ENCODE data around the gene MANBA.
"Not testable (repeated sequence)": the region's sequence is repeated elsewhere in the genome, so short reads cannot be mapped to it uniquely, and the experiment has no call there.

Gene MANBA

DNA sequence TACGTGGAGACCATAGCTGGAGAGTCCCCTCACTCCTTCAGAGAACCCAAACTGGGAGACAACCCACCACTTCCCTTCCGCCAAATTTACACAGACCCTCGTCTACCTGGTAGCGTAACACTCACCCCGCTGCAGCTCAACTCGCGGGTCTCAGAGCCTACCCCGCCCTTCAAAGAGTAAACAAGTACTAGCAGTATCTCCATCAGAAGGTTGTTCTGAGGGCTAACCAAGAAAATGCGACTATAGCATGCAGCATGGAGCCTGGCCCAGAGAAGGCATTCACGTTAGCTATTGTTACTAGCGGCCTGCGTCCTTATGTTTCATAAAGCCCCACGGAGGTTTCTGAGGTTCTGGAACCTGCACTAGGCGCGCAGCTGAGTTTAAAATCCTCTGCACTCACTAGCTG lies 531 bp upstream of the MANBA start:
- DNase-seq, result peak; percentile 8

DNA sequence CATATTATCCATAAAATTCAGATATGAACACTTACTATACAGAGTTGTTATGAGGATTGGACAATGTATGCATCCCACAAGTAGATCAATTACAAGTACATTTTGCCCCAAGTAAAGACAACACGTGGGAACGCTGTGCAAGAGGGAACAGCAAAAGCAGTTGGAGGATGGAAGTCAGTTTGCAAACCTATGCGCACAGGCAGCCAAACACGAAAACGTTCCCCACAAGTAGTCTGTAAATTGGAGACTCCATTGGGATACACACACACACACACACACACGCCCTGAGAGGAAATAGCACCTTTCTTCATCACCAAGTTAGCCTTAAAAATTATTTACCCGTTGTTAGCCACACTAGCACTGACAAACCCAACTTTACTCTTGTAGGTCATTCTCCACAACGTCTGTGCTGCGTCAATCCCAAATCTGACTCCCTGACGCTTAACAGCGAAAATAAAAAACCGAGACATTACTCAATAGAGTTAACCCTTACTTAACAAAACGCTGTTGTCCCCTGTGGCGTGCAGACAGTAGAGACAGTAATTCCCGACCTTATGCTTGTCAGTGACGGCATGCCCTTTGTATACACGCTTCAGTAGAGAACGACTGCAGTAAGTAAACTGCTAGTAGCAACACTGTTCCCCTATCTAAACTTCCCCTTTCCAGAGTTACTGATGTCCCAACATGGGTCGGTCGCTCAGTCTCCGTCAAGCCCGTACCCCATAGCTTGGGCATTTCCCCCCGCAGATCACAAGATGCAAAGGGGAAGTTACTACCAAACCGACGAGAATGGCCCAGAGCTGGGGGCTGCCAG lies 730 bp downstream of the MANBA start:
- DNase-seq, result no peak

DNA sequence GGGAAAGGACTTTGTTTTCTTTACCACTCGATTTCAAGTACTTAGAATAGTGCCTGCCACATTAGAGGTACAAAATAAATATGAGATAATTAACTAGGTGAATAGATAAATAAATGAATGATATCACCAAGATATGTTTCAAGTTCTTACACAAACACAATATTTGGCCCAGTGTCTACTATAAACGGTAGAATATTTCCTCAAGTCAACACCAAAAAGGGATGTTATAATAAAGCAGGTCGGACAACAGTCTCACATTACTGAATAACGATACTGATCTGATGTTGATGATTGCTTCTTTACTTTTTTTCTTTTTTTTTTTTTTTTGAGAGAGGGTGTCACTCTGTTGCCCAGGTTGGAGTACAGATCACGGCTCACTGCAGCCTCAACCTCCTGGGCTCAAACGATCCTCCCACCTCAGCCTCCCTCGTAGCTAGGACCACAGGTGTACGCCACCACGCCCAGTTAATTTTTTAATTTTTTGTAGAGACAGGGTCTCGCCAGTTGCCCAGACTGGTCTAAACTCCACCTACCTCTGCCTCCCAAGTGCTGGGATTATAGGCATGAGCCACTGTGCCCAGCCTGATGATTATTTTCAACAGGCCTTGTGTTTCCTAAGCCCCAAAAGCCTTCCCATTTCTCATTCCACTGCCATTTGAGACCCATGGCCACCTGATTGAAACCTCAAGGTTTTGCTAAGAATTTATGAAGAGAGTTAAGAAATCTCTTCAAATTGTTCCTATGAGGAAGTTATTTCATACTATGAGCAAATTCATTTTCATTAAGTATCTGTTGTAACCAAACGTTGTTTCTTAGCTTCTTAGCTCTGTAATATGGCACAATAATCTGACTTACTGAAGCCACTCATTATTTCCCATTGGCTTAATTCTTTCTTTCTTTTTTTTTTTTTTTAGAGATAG lies 2.3 kb downstream of the MANBA start:
- DNase-seq, result no peak

DNA sequence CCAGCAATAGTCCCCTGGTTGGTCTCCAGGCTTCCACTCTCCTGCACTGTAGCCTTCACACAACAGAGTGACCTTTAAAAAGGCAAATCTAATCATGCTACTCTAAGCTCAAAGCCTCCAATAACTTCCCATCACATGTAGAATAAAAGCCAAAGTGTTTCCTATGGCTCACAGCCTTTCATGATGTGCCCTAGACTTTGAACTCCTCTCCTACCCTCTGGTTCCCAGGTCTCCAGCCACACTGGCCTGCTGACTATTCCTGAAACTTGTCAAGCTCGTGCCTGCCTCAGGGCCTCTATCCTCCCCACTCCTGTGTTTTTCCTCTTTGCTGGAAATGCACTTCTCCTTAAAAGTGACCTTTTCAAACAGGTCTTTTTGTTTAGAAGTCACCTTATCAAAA lies 3.1 kb downstream of the MANBA start:
- no peak for DNase-seq

DNA sequence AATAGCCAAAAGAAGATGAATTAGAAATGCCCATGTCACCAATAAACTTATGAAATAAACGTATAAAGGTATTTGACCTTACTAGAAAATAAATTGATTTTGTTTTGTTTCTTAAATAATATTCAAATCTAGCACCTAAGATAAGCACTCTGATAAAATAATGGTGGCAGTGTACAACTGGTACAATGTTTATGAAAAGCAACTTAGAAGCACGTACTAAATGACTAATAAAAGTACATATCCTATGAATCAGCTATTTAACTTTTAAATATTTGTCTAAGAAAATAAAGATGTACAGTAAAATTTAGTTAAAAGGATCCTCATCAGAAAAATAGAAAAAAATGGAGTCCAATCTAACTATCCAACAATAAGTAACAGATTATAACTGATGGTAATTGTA lies 6.7 kb downstream of the MANBA start:
- DNase-seq, result no peak

- no peak for DNase-seq
These were observed 8.8 kb downstream of the MANBA start for GRCh38 chr4:102751941-102752340.

GRCh38 chr4:102743352-102743751 lies 17.4 kb downstream of the MANBA start:
- DNase-seq, result not testable (repeated sequence)

DNA sequence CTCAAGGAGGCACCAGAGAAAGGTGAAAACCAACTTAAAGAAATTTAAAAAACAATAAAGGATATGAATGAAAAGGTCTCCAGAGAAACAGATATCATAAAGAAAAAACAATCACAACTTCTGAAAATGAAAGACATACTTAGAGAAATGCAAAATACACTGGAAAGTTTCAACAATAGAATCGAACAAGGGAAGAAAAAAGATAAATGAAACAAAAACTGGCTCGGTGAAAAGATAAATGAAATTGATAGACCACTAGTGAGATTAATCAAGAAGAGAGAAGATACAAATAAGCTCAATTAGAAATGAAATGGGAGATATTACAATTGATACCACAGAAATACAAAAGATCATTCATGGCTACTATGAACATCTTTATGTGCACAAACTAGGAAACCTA lies 22.0 kb downstream of the MANBA start:
- DNase-seq, result not testable (repeated sequence)

GRCh38 chr4:102736636-102737549 lies 23.9 kb downstream of the MANBA start:
- DNase-seq, result no peak

- DNase-seq, result no peak
These were observed 25.2 kb downstream of the MANBA start for GRCh38 chr4:102735582-102735981.

- DNase-seq, result no peak
These were observed 26.0 kb downstream of the MANBA start for GRCh38 chr4:102734591-102735385.

GRCh38 chr4:102734116-102734515 lies 26.7 kb downstream of the MANBA start:
- DNase-seq, result no peak

GRCh38 chr4:102733084-102733483 lies 27.7 kb downstream of the MANBA start:
- DNase-seq, result no peak

DNA sequence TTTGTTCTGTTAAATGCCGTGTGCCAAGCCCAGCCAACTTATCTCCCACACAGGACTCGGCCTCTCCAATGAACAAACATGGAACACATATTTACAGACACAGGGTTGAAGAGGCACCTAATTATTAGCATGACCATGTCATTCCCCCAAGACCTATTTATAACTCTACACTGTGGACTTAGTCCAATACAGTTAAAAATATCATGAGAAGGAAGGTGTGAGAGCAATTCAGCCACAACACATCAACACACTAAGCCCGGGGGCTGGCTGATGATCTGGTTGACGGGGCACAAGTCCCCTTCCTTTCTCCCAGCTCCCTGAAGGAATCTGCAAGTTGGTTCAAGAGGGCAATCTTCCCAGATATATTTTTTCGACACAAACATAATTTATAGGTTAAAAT lies 28.1 kb downstream of the MANBA start:
- no peak for DNase-seq

- DNase-seq, result no peak
These were observed 29.7 kb downstream of the MANBA start for GRCh38 chr4:102730968-102731533.

- not testable (repeated sequence) for DNase-seq
These were observed 31.3 kb downstream of the MANBA start for GRCh38 chr4:102729486-102729885.

GRCh38 chr4:102726919-102727318 lies 33.8 kb downstream of the MANBA start:
- not testable (repeated sequence) for DNase-seq

DNA sequence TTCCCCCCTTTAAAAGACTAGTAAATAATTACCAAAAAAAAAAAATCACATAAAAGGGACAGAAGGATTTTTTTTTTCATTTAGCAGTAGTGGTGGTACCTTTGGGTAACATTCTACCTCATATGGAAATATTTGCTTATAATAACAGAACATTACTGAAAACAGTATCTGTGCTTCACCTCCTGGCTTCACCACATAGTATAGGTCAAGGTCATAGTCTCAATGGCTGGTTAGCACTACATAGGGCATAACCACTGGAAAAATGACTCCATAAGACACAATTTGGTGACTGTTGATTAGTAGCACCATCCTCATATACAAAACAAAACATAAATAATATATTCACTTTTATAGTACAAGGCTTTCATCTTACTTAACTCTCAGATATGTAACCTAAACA lies 34.7 kb downstream of the MANBA start:
- no peak for DNase-seq

DNA sequence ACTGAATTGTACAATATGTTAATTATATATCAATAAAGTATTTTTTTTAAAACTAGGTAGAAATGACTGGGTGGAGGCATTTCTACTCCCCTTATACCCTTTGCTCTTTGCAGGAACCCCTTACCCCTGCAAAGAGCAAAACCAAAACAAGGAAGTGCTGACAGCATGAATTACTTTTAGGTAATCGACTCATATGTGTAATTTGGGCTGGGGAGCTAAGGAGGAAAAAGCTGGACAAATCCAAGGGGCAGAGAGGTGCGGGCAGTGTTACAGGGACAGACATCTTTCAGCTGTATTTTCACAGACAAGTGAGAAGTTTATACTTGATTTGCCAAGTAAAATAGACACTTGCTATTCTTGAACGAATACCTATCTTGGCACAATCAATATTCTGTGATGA lies 35.5 kb downstream of the MANBA start:
- DNase-seq, result no peak

GRCh38 chr4:102723511-102723910 lies 37.3 kb downstream of the MANBA start:
- DNase-seq, result no peak

DNA sequence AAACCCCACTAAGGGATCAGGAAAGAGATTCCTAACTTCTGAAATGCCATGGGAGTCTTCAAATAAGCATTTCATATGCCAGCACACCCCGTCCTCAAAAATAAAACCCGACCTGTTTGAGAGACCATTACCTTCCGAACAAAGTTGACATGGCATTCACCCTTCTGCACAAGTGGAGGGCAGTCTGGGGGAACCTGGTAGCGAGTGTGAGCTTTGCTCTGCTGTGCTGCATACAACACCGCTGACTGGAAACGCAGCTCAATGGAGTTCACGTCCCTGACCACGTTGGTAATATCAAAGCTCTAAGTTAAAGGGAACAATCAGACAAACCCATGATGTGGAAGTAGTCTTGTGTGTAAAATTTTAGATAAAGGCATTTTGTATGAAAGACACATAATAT lies 38.0 kb downstream of the MANBA start:
- DNase-seq, result no peak
